Measurements from ENCODE around the gene SIRT5.

SIRT5 gene

DNA sequence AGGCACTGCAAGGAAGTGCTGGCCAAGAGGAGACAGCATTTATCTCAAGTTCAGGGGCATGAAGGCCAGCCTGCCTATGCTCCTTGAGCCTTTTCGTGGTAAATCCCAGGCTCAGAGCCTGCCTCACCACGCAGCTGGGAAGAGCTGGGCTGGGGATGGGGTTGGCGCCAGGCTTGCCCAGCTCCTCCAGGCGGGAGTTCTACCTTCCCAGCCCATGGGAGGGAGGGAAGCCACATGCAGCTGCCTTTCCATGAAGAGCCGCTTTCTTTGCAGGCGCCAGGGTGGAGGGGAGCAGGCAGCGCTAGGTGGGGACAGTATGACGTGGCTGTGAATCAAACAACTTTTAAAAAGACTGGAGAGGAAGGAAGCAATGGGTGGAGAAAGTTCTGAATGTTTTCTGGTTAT is 19.5 kb upstream of the SIRT5 start:
- DNase-seq = peak; percentile 42 to 51

DNA sequence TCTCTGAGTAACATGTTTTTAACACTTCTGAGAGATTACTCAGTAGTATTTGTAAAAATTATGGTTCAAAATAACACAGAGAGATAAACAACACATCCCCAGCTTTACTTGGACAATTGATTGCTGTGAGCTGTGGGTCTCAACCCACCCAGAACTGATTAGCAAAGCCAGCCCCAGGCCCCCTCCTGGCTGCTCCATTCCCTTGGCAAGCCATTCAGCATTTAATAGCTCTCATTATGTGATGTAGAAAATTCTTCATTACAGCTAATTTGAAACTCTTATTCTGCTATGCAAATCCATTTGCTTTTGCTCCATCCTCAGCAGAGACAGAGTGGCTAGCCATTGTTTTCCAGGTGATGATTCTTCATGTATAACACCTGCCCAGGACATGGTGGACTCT is 16.6 kb upstream of the SIRT5 start:
- DNase-seq = no peak

DNA sequence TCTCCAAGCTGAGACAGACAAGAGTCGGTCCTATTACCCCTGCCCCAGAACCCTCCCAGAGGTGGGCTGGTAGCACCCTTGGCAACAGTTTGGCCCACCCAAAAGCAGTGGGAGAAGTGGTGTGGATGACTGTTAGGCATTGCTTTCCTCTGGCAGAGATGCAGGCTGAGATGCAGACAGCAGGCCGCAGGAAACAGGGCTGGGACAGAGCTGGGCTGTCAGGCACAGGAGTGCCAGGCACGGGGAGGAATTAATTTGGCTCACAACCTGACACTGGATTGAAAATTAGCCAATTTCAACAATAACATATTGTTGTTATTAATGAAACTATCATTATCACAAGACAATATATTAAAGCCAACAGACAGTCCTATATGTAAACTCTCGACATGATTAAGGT is 15.7 kb upstream of the SIRT5 start:
- DNase-seq = no peak

DNA sequence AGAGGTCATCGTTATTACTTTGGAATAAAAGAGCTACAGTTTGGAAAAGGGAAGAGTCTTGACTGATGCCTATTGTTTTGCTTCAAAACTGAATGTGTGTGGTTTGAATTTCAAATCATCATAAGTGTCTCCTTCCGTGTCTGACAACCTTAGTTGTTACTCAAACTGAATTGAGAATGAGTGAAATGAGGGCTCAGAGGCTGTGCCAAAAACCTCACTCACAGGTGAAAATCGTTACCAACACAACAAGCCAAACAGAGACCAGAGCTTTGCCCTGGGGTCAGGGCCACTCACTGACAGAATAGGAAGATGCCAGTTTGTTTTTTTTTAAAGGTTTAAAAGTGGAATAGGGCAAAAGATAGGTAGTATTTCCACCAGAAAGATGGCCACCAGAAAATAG is 15.2 kb upstream of the SIRT5 start:
- DNase-seq = no peak

DNA sequence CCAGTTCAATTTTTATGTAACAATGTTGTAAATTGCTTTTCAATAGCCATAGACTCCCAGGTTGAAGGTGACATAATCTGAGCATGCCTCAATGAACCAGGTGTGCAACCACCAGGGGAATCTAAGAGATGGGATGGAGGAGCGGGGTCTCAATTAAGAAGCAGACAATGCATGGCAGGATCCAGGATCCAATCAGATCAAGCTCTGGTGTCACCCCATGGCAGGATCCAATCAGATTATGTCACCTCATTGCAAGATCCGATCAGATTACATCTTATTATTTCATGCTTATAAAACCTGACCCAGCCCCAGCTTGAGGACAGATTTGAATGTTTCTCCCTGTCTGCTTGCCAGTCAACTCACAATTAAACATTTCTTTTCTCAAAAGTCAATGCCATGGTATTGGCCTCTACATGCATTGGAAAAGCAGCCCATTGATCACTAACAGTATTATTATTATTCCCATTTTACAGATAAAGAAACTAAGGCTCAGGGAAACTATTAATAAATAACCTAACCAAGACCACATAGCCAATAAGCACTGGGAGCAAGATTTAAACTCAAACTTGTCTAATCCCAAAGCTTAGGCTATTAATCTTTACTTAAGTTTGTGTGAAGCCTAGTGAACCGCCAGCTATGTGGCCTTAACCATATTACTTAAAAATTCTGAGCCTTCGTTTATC is 14.3 kb upstream of the SIRT5 start:
- no peak for DNase-seq

DNA sequence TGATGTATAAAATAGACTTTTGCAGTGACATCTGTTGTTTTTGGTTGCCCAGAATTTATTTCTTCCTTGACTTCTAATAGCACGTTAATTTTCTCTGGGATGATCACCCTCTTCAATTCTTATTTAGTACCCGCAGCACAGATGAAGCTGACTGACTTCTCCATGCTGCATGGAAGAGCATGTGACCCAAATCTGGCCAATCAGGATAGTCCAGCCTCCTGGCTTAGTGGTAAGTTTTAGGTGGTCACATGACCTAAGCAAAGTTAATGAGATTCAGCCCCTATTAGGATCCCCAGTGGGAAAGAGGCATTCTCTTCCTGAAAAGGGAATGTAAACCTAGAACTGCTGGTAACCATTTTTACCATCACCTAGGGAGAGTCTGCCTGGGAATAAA is 13.8 kb upstream of the SIRT5 start:
- no peak for DNase-seq

DNA sequence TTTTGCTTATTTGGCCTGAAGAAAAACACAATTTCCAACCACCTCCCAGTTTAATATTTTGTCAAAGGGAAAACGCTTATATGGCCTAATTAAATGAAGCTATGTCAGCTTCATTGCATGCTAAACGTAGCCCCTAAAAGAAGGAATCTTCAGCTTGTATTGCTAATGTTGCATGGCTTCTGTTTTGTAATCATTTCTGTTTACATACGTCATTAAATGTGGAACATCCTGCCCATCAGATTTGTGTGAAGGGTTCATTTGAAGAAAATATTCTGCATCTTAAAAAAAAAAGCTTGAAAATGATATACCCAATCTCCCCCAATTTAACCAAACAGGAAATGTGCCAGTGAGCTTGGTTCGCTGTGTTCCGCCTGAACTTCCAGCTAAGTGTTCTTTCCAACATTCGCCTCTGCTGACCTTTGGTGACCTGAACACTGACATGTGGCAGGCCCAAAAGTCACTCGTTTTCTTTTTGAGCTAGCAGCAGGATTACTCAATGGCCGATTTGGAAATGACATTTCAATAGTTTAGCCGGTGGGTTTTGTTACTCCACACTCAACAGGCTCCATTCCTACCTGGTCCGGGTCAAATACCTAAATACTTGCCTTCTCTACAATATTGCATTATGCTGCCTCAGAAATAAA is 12.7 kb upstream of the SIRT5 start:
- no peak for DNase-seq

DNA sequence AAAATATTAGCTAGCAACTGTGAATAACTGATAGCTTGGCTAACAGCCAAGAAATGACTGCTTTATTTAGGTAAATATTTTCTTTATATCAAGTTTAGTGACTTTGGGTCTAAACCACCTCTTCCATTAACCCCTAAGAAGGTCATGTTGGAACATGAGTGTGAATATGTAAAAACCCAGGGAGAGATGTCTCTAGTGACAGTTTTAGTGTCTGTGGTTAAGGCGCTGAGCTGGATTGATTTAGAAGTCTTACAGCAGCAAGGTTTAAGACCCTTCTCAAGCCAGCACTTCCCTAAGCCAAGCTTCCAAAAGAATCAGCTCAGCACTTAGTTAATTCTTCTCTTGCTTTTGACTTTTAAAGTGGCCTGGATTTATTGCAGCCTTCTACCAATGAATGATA is 11.4 kb upstream of the SIRT5 start:
- DNase-seq = no peak

DNA sequence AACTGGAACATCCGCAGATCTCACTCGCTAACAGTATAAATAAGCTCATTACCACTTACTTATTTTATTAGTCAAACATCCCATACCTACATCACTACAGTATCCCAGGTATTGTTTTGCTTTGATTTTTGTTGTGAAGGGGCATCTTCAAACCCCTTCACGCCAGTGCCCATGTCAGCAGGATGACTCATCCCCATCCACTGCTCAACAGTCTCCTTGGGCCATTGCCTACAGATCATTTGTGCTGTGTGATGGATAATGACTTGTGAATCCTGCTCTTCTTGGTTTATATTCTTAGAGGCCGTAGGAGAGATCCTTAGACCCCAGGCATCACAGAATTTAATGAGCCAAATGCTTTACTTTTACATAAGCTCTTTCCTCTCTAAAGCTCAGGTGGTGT is 8.5 kb upstream of the SIRT5 start:
- DNase-seq = no peak

DNA sequence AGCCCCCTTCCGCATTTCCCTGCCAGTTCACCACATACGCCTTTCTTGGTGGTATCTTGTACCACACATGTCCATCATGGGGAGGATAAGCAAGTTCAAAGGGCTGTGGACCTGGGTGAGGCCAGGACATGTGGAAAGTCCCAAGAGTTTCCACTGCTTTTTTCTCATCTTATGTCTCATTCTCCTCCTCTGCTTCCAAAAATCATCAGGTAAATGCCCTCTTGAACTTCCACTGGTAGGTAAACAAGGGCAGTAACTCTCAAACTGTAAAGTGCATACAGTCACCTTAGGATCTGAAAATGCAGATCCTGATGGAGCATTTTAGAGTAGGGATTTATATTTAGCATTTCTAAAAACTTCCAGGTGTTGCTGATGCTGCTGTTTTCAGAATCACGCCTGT is 7.9 kb upstream of the SIRT5 start:
- no peak for DNase-seq

DNA sequence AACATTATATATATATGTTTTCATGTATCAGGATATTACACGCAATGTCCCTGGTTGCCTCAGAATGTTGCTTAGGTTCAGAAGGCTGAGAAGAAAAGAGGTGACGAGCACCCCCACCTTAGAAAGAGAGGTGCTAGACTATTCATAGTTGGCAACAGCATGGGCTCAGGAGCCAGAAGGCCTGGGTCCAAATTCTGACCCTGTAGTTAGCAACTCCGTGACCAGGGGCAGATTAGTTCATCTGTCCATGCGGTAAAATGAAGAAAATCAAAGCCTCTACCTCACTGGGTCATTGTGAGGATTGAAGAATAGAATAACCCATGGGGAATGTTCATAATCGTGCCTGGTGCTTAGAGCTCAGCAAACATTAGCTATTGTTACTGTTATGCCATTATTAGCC is 5.4 kb upstream of the SIRT5 start:
- no peak for DNase-seq

DNA sequence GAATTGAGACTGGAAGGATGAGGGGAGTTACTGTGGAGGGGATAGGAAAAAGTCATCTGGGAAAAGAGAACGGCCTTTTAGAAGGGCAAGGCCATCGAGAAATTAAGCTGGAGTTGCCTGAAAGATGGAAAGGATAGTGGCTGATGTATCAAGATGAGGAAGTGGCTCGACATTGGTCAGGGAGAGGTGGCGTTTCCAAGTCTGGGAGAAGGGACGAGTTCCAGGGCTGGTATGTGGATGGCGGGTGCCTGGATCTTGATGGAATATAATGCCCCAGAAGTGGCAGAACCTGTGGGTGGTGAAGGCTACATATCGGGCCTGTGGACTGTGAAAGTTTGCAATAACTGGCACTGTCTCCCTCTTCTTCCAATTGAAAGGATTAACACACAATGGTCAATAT is 2.2 kb upstream of the SIRT5 start:
- no peak for DNase-seq

DNA sequence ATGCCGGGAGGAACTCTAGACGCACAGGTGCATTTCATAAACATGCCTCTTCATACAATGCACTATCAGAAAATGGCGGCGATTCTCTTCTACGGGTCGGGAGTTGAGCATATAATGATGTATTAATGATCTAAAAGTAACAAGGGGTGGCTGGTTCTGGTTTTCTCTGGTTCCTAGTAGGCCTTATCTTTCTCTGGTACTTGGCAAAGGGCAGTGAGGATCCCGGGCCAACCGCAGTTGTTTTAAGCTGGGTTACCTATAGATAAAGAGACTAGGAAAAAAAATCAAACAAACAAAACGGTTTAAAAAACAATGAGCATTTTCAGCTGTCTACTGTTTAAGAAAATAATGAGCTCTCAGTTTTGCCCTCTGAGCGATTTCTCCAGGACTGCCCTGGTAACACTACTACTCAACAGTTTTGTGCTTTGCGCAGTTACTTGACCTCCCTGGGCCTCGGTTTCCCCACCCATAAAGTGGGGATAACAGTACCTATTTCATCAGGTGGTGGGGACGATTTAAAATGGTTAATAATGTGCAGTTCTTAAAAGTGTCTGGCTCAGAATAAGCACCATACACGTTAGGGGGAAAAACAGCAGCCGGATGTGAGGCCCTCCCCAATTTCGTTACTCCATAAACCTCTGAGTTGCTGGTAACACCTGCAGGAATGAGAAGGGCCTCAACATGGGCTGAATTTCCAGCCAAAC is 1.3 kb upstream of the SIRT5 start:
- DNase-seq = no peak

DNA sequence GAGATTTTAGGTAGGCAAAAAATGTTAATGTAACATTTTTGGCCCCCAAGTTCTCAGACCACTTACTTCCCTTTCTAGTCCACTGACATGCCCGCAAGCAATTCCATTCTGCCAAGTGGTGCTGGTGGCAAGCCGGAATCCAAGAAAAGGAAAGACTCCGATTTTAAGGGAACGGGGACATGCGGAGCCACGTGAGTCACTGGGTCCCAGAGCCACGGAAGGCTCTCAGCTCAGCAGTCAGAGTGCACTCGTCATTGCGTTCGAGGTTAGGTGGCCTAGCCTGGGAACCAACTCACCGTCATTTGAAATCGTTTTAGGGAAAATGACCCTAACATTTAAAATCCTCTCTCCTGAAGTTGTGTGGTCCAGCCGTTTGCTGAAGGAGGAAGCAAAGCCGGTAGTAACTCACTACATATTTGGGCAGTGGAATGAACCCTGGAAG is 711 bp upstream of the SIRT5 start:
- peak; percentile 3 to 9 for DNase-seq

DNA sequence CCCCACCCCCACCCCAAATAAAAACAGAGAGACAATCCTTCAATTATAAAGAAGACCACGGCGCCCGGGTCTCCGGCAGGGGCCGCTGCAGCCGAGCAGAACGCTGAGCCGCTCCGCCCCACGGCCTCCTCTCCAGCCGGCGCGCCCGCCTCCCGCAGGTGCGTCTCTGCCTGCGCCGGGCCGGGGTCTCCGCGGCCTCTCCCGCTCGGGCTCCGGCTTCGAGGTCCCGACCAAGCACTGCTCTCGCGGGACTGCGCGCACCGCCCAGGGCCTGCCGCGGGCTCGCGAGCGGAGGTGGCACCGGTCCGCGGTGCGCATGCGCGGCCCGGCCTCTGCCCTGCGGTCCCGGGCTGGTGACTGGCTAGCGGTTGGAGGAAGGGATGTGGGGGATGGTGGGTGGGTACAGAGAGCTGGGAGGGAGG is 241 bp upstream of the SIRT5 start:
- DNase-seq = peak; percentile 90 to 95

DNA sequence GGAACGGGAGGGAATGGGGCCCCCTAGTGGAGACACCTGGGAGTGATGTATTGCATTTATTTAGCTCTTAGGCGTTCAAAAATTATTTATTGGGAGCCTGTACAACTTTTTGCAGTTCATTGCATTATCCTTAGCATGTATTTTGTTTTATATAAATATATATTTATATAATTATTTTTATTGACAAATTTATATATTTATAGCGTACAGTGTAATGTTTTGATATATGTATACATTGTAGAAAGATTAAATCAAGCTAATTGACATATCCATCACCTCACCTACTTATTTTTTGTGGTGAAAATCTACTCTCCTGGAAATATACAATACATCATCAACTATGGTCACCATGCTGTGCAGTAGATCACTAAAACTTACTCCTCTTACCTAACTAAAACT is 975 bp downstream of the SIRT5 start:
- DNase-seq = no peak

DNA sequence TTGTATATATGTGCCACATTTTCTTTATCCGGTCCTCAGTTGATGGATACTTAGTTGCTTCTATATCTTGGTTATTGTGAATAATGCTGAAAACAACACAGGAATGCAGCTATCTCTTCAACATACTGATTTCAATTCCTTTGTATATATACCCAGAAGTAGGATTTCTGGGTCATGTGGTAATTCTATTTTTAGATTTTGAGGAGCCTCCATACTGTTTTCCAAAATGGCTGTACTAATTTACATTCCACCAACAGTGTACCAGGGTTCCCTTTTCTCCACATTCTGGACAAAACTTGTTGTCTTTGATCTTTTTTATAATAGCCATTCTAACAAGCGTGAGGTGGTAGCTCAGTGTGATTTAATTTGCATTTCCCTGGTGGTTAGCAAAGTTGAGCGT is 1.6 kb downstream of the SIRT5 start:
- no peak for DNase-seq

DNA sequence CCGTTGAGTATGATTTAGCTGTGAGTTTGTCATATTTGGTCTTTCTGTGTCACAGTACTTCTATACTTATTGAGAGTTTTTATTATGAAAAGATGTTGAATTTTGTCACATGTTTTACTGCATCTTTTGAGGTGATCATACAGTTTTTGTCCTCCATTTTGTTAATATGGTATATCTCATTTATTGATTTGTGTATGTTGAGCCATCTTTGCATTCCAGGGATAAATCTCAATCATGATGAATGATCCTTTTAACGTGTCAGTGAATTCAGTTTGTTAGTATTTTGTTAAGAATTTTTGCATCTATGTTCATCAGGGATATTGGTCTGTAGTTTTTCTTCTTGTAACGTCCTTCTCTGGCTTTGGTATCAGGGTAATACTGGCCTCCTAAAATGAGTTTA is 3.5 kb downstream of the SIRT5 start:
- no peak for DNase-seq

DNA sequence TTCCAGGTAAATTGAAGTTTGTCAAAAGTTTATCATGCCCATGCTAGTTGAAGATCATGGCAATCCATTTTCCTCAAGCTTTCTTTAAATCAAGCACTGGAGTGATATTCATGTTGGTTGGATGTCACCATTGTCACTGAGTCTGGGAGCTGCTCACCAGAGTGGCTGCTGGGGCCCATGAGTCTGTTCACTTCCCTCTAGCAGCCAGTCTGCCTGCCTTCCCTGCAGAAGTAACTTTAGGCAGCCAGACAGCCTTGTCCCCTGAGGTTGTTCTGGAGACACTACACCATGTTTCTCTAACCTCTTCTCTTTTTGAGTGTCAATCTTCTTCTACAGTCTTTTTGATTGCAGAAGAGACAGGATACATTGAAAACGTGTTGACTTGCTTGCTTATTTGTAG is 5.5 kb downstream of the SIRT5 start:
- no peak for DNase-seq

DNA sequence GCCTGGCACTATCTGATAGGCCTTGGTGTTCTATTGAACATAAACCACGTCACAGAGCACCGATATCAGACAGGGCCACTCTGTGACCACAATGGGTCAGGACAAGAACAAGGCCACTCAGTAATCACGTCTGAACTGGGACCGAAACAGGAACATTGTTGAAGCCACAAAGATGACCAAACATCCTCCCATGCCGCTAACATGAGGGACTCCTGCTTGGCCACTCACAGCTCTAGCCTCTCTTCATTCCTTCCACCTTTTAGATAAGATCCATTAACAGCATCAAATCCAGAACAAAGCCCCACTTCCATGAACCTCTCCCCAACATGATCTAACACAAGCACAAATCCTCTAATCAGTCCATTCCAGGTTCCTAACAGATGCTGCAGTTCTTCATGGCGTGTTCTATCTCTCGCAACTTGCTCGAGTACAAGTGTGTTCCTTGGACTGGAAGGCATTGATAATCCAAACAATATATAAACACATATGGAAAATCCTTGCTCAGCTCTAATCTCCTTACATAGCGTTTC is 7.4 kb downstream of the SIRT5 start:
- DNase-seq = no peak

DNA sequence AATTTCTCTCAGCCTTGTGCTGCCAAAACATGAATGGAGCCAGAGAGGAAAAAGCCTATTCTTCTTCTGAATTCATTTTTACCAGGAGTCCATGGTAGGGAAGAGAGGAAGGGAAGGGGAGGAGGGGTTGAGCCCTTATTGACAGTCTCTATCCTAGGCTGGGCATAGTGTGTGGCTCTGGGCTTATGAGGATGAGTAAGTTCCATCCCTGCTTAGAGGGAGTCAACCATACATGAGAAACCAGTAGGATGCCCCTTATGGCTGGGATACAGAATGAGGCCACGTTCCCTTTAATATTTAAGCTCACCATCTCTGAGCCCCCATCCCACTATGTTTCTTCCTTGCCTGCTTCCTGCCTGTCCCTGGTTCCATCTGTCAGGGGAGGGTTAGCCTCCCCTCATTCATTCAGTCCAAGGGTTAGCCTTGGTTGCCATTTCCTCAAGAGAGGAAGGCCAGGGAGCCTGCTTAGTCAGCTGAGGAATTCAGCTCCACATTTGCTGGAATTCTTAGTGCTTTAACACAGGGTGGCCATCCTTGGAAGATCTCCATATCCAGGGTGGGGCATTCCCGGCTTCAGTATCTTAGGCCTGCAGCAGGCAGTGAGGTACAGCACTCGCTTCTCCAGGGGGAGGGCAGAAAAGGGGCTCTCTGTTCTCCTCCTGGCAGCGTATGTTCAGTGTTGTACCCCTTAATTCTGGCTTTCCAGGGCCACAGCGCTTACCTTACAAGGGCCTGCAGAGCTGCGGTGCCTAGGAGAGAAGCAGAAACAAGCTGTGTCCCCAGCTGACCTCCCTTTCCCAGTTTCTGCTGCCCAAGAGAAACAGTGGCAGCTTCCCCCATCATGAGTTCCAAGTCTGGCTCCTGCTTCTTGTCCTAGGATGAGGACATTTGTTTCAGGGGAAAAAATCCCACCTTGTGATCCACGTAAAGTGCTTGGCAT is 12.5 kb downstream of the SIRT5 start:
- no peak for DNase-seq

DNA sequence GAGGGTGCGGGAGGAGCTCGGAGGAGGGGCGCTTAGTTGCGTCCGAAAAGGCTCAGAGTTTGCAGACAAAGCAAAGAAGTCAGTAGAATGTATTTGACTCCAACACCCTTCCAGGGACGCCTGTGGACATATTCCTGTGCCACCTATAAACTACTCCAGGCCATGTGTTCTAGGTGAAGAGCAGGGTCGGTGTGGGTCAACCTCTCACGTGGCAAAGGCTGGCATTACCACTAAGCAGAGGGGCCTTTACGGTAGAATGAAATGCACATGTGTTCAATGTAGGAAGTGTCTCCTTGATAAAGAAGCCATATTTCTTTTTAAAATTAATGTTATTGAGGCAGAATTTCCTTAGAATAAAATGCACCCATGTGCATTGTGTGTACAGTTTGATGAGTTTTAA is 15.4 kb downstream of the SIRT5 start:
- DNase-seq = no peak

DNA sequence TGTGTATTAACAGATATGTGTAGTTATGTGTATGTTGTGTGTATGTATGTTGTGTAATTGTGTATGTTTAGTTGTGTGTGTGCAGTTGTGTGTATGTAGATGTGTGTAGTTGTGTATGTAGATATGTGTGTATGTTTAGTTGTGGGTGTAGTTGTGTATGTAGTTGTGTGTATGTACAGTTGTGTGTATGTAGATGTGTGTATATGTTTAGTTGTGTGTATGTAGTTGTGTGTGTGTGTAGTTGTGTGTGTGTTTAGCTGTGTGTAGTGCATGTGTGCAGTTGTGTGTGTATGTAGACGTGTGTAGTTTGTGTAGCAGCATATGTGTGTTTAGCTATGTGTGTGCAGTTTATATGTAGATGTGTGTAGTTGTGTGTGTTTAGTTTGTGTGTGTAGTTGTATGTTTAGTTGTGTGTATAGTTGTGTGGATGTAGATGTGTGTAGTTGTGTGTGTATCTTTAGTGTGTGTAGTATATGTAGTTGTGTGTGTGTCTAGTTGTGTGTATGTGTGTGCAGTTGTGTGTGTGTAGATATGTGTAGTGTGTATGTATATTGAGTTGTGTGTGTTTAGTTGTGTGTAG is 16.3 kb downstream of the SIRT5 start:
- DNase-seq = no peak
